Measurements from ENCODE around the gene RBPJ.

RBPJ gene

DNA sequence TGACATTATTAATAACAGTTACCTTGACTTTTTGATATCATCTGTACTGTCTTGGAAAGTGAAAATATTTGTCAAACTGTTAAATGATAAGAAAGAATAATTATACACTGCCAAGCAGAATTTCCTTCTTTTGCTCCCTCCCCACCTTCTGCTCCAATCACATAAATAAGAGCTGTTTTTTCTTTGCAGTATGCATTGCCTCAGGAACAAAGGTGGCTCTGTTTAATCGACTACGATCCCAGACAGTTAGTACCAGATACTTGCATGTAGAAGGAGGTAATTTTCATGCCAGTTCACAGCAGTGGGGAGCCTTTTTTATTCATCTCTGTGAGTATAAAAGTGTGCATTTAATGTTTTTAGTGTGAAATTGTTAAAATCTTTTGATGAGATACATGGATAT lies 103.3 kb downstream of the RBPJ start:
- no peak for DNase-seq

DNA sequence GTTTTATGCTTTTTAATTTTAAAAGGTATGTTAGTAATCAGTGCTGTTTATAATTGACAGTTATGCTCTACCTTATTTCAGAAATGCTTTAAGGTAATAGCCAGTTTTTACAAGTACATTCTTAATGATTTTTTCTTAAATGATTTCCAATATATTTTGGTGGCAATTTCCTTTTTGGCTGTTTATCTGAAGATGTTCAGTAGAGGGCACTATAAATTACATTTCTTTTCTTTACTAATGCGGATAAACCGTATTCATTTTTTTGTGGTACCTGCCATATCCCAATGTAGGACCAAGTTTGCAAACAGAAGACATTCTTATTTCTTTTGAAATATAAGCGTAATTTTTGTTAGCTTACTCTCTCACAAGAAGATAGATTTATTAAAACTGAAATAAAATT lies 104.0 kb downstream of the RBPJ start:
- no peak for DNase-seq

DNA sequence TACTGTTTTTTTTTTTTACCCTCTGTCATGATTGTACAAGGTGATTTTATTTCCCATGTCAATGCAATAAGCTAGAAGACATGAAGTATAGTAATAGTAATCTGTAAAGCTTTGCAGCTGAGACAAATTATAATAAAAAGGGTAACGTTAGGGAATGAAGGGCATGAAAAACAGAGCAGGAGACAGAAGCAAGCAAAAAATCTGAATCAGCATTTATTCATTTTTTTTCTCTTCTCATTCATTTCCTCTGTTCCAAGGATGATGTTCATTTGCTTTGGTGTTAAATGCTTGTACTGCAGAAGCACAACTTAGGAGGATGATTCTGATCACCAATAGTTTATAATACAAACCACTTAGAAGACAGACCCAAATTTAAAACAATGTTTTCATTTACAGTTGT lies 105.1 kb downstream of the RBPJ start:
- DNase-seq, result no peak

DNA sequence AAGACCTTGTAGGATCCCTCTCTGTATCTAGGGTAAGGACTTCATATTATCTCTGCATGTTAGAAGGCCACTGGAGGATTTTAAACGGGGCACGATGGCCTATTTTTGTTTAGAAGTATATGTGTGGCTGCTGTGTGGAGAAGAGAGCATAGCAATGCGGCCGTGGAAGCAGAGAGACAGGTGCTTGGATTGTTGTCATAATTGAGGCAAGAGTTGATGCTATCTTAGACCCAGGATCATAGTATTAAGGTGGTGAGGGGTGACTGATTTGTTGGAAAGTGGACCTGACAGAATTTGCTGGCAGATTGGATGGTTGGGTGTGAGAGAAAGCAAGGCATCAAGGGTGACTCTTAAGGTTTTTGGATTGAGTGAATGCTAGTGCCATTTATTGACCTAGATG lies 106.1 kb downstream of the RBPJ start:
- no peak for DNase-seq

DNA sequence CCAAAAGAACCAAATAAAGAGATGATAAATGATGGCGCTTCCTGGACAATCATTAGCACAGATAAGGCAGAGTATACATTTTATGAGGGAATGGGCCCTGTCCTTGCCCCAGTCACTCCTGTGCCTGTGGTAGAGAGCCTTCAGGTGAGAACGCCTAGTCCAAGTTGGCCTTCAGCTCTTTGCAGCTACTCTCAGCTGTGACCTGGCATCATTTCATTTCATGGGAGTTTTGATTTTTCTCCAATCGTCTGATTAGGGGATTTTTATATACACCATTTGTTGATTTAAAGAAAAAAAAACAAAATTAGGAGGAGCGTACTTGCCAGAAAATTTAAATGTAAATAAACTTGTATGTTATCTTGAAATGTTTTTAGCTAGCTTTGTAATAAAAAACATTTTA lies 109.1 kb downstream of the RBPJ start:
- DNase-seq, result no peak

DNA sequence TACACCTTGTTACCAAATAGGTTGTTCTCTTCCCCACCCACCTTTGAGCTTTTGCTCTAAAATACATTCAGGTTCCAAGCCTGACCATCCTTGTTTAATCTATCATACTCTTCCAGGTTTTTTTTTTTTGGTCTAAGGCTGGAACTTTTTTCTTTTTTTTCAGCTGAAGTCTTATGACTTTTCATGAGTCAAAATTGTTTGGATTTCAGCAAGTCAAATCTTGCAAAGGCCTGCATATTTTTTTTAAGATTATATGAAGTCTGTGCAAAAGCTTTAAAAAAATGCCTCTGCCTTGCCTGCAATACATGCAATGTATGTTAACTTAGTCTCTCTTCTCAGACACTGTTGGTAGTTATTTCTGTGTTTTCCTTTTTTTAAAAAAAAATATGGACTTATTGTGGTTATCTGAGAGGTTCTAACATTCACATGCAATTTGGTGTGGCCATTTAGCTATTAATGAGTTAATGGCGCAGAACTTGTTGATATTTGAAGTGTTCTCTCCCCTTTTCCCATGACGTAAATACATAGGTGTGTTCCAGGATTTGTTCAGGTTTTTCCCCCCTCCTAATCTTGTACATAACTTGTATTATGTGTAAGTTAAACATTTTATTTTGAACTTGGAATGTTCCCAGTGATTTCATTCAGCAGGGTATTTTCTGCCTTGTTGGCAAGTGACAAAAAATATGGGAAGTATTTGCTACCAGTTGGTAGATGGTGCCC lies 110.8 kb downstream of the RBPJ start:
- DNase-seq, result no peak

DNA sequence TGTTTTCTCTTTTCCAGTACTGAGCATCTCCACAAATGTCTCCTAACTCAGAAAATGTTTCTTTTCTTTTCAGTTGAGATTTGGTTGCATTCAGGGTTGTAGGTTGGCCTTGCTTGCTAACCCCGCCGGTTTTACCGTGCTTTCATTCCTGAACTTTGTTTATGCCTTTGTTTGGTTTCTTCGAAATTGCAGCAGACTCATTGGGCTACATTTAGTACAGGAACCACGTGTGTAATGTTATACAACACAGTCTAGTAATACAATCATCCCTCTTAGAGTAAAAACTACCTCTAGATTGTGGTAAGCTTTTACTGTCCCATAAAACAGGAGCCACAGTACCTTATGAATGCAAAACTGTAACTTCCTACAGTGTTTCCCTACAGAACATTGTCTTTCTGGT lies 111.6 kb downstream of the RBPJ start:
- DNase-seq, result no peak

DNA sequence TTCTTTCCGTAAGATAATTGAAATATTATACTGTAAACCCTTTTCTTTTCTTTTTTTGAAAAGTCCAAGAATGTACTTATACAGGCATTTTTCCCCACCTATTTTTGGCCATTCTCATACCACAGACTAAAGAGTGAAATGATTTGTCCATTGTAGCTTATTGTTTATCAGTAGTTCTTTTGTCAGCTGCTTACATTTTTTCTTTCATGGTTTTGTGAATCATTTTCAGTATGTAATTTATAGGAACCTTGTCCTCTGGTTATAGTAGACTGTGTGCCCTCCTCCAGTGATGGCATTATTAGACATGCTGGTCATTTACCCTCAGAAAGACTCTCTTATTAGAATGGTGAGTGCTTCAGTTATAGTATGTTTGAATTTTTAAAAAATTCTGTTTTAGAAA lies 112.7 kb downstream of the RBPJ start:
- no peak for DNase-seq

DNA sequence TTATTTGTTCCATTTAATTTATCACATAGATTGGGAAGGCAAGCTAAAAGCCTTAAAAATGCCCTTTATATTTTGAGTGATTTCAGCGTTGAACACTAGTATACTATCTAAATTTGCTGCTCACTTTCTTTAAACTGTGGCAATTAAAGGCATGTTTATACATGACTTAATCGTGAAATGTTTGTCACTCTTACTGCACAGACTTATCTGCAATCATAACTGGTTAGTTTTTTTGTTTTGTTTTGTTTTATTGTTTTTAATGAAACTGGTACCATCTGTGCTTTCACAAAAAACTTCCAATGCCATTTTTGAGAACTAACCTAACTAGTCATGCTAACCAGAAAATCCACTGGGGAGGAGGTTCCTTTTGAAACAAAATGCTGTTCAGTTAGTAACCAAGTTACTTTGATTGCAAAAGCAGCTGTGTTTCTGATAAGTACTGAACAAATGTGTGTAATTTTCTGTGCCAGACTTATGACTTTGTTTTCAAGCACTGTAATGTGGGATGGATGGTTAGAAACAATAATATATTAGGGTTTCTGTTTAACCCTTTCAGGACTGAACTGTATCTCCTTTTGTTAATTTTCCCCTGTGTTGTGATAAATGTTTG lies 113.3 kb downstream of the RBPJ start:
- no peak for DNase-seq

DNA sequence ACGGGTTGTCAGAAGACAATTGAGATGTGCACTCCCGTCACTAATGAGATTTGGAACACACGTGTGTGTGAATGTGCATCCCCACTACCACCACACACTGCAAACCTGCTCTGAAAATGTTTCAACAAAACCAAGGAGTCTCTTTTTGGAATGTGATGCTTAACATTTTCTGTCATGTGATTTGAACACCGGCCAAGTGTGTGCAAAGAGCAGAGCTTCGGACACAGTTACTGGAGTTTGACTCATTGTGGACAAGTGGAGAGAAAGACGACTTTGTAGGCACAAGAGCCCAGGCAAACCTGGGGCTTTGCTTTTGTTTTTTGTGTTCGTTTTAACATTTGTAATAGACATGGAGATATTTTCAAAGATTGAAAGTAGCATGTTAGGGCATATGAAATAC lies 120.3 kb downstream of the RBPJ start:
- no peak for DNase-seq

DNA sequence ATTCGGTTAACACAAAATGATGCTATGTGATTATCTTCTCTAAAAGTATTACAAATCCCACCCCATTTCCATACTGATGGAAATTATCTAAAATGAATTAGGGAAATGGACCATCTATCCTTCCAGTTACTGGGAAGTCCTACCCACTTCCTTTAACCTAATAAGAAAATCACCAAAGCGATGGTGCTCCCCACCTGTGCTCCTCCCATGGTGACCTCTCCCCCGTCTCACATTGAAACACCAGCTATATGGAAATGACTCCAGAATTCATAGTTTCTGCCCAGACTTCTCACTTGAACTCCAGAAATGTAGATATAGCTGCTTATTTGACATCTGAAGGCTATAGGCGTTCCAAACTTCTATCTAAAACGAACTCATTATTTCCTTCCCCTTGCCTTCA lies 121.0 kb downstream of the RBPJ start:
- DNase-seq, result no peak

DNA sequence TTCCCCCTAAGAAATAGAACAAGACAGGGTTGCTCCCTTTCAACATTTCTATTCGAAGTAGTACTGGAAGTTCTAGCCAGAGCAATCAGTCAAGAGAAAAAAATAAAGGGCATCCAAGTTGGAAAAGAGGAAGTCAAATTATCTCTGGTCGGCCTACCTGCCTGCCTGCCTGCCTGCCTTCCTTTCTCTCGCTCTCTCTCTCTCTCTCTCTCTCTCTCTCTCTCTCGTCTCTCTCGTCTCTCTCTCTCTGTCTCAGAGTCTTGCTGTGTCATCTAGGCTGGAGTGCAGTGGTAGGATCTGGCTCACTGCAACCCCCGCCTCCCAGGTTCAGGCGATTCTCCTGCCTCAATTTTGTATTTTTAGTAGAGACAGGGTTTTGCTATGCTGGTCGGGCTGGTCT lies 126.6 kb downstream of the RBPJ start:
- no peak for DNase-seq

DNA sequence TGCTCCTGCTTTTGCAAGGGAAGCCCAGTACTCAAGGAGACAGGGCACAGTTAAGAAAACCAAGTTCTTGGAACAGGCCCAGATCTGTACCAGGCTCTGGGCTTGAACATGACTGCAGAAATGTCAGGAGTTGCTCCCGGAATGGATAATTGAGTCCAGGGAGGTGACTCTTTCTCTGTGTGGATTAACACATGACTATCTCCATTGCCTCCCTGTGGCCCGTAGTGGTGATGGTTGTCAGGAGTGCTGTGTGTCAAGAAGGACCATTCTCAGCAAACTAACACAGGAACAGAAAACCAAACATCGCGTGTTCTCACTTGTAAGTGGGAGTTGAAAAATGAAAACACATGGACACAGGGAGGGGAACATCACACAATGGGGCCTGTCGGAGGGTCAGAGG lies 129.6 kb downstream of the RBPJ start:
- no peak for DNase-seq

DNA sequence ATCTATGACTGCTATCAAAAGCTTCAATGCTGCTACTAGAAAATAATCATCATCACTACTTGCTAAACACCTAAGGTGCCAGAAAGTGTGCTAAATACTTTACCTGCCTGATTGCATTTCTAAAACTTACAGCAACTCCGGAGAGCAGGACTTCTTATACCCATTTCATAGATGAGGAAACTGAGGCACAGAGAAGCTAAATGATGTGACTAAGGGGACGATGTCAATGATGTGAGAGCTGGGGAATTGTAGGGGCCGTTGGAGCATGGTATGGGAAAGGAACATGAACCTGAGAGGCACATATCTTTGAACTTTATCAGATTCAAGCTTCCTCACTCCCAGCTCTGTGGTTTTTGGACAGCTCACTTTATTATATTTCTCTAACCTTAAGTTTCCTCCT lies 130.8 kb downstream of the RBPJ start:
- DNase-seq, result no peak

DNA sequence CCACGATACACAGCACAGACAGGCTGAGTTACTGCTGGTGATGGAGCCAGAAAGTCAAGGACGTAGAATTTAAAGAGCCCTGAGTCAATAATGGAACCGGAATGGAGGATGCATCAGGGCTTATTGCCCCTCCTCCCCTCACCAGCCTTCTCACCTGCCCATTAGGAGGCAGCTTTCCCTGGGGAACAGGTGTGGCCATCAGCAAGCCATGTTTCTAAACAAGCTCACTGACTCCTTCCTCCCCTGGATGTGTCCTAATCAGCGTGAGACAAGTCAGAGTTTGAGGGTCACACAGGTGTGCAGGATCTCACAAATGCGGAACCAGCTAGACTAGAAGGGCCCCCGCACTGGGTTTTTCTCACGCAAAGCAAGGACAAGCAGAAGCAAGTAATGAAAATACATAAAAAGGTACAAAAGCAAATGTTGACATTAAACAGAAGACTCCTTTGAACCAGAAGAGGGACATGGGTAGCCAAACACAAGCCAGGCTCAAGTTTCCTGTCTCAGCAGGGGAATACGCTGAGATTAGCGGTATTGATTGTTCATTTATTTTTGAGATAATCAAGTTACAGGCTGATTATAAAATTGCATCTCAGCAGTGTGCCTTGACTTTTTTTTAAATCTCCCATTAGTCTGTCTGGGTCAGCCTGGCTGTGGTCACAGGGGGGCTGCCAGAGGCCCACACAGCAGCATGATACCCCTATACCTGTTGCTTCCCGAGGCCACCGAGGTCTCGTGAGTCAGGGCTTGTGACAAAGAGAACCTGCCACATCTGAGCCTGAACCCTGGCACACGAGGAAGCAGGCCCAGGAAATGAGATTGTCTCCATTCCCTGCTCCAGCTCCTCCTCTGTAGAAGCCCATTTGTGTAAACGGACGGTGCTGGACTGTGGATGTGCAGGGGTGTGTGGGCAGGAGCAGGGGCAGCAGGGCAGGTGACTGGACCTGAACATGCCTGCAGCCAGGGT lies 132.0 kb downstream of the RBPJ start:
- DNase-seq, result no peak

DNA sequence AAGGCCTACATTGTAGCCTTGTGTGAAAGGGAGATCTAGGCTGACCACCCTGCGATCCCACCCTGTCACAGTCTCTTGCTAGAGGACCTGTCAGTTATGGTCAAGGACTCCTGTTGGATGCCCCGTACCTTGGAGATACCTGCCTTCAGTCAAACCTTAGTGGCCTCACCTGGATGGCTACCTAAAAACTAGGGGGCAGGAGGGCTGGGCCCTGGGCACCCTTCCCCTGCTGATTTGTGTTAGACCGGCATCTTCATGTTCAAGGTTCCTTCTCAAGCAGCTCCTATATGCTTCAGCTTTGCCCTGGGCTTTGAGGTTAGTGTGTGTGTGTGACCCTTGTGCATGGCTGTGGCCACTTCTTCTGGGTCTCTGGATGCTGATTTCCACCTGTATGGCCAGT lies 134.1 kb downstream of the RBPJ start:
- DNase-seq, result no peak

DNA sequence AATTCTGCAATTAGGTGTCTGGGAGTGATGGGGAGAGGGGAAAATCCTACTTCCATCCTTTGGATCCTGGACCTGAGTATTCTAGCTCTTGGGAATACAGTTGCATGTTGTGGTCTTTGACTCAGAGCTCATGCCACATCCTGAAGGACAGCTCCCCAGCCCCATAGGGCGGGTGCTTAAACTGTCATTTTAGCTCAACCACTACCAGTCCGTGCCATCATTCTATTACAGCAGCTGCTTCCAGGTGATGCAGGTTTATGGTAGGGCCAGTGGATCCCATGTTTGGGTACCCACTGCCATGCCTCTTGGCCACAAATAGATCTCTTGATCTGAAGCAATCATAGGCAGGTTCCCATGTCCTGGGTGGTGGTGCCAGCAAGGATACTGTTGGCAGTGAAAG lies 134.8 kb downstream of the RBPJ start:
- no peak for DNase-seq

DNA sequence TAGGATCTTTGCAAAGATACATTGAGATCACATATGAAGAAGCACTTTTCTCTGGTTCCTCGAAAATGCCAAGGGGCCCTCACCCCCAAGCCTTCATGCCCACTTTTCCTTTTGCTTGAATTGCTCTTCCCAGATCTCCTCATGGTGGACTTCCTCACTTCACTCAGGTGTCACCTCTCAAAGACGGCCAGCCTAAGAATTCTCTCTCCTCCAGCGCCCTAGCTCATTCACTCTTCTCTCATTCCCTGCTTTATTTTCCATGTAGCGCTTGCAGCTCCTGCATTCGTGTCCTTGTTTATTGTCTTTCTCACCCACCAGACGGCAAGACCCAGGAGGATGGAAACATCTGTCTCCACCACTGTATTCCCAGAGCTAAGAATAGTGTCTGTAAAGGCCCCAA lies 136.6 kb downstream of the RBPJ start:
- DNase-seq, result no peak

DNA sequence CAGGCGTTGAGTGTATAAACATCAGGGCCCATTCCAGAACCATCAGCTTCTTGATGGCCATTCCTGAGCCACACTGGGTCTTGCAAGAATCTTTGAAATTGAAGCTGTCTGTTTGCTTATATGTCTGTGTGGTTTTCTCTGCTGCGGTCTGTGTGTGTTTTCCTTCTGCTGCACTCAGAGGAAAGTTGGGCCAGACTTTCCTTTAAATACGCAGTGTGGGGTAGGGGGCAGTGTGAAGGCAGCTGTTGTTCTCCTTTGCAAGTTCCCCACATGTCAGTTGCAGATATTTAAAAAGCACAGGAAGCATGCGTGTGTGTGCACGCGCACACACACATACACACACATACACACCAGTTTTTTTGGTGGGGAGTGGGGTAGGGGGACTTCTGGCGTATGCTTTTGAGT lies 137.3 kb downstream of the RBPJ start:
- DNase-seq, result no peak

DNA sequence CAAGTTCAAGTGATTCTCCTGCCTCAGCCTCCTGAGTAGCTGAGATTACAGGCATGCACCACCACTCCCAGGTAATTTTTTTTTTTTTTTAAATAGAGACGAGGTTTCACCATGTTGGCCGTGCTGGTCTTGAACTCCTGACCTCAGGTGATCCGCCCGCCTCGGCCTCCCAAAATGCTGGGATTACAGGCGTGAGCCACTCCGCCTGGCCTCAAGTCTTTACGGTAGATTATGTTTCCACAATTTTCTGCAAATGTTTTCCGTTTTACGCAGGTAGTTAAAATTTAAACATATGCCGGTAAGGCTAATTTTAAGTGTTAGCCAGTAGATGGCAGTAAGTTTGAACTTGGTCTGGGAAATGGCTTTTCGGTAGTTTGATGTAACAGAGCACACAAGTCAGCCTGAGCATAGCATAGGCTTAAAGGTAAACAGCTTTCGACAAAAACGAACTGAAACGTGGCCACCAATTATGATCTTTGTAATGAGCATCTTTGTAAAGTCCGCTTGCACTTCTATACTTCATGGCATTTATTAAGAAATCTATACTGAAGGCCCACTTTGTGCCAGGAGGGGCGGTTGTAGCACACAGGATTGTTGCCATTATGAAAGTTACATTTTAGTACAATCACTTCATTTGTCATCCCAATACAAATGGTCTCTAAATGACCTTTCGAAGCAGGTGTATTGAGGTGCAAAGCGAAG lies 138.4 kb downstream of the RBPJ start:
- no peak for DNase-seq

DNA sequence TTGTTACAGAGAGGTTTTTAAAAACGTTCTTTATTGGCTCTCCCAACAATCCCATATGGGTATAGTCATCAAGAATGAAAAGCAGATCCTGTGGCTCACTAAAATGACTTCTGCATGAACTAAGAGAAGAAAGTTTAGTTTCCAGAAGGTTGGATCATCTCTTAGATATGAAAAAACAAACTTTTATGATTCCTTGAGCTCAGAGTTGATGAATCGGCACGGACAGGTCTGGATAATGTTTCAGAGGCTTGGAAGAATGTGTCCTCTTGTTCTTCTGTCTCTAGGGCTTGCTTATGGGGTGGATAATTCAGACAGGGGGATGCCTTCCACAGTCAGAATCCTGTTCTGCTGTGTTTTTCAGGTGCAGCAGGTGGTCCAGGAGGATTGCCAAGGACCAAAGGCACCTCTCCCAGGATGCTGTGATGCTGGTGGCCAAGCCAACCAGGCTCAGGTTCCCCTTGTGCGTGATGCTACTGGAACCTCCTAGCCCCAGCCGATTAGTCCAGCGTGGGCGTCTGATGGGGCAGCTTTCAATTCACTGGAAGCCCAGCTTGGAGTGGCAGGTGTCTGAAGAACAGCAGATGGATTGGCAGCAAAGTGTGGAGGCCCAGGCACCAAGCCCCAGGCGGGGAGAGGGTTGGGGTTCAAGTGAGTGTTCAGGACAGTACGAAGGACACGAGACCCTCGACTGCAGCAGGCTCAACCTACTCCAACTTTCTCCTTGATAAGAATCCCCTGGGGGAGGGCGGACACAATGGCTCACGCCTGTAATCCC lies 139.1 kb downstream of the RBPJ start:
- DNase-seq, result no peak

DNA sequence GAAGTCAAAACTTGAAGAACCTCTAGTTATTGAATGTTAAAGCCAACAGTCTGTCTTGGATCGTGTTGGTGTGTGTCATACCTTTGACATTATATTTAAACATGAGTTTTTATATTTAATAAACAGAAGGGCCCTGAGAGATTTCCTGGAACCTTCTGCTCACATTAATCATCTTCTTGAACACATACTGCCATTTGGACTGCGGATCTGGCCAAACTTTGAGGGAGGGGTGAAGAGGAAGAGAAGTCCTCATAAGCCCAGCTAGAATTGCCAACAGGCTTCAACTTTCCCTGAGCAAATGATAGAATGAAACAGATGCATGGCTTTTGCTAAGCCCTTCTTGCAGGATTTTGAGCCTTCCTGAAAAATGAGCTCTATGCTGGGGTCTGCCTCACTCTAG lies 142.1 kb downstream of the RBPJ start:
- DNase-seq, result no peak

DNA sequence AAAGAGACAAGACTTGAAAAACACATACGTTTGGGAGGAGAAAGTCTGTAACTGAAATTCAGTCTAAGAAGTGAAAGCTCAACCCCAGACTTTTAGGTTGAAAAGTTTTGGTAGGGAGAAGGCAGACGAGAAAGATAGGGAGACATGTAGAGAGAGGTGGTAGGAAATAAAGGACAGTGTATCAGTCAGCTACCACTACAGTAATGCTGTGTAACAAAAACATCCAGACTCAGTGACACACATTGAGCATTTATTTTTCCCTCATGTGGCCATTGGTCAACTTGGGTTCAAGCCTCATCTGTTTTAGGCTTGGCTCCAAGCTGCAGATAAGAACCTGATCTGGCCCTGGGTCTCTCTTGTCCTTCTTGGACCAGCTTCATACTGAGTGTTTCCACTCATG lies 142.6 kb downstream of the RBPJ start:
- no peak for DNase-seq
